Mucosa of stomach (tissue), 1 donor: ENCODE data around the gene NUP42.
"Not testable (repeated sequence)": the region's sequence is repeated elsewhere in the genome, so short reads cannot be mapped to it uniquely, and the experiment has no call there.

Experiments
- H3K27me3 ChIP-seq: one replicate; pipeline ENCODE4 v1.7.0; 2013; ENCODE audit warnings: mild to moderate bottlenecking, low read length; ENCODE audit not compliant: control insufficient read depth, insufficient read depth
- H3K36me3 ChIP-seq: one replicate; pipeline ENCODE4 v1.7.0; 2013; ENCODE audit warnings: low read length; ENCODE audit not compliant: control insufficient read depth, insufficient read depth
- H3K4me1 ChIP-seq: one replicate; pipeline ENCODE4 v1.7.0; 2013; ENCODE audit warnings: mild to moderate bottlenecking, low read length; ENCODE audit not compliant: control insufficient read depth, insufficient read depth
- H3K4me3 ChIP-seq: one replicate; pipeline ENCODE4 v1.7.0; 2013; ENCODE audit warnings: low read length
- H3K9ac ChIP-seq: one replicate; pipeline ENCODE4 v1.7.0; 2013; ENCODE audit warnings: mild to moderate bottlenecking, low read length, moderate library complexity
- H3K9me3 ChIP-seq: one replicate; pipeline ENCODE4 v1.7.0; 2013; ENCODE audit warnings: mild to moderate bottlenecking, low read length, moderate library complexity; ENCODE audit not compliant: control insufficient read depth
- donor health status: Pancreatic carcinoma.

Gene NUP42

DNA sequence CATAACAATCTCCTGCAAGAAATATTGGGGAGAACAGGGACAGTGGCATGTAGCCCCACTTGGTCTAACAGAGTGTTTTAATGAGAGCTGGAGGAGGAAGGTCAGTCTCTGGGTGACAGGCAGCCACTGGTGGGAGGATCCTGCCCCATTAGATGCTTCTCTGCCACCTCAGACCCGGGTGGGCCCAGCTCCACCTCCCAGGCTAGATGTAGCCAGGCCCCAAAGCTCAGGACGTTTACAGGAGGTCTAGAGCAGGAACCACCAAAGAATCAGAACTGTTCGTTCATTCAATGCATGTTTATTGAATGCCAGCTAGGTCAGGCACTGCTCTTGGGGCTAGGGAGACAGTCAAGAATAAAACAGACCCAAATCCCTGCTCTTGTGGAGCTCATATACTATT is 36.3 kb downstream of the NUP42 start:
- no peaks in the 10 kb centered on the region for H3K27me3 ChIP-seq
- no peak overlapping the region for H3K4me3 ChIP-seq
- no peak overlapping the region for H3K9ac ChIP-seq
- H3K4me1 ChIP-seq, result no peaks in the 10 kb centered on the region
- H3K9me3 ChIP-seq, result no peaks in the 10 kb centered on the region
- H3K36me3 ChIP-seq, result no peaks in the 10 kb centered on the region

DNA sequence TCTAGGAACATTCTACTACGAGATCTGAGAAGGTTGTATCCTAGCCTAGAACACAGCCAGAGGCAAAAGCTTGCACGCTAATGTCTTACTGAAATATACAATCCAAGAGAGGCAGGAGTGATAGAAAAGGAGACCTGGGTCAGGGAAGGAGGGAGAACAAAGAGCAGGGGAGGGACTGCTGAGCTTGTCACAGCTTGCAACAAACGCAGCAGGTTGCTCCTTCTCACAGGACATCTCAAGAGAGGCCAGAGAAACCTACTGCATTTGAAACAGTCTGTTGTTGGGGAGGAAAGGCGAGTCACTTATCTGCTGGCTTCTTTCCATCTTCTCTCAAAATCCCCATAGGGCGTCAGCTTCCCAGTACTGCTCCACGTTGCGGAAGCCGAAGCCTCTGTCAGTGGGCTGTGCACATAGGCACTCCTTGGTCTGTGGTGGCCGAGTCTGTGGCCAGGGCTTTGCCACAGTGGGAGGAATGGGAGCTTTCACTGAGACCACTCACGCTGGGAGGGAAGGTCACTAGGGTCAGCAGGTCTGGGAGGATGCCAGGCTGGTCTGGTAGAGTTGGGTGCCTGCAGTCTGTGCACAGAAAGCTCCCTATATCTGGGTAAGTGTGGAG is 39.0 kb downstream of the NUP42 start:
- Histone ChIP-seq H3K4me1 (no peaks in the 10 kb centered on the region), H3K9me3 (no peaks in the 10 kb centered on the region), H3K27me3 (no peaks in the 10 kb centered on the region), H3K4me3 (no peak overlapping the region), H3K36me3 (no peaks in the 10 kb centered on the region), H3K9ac (no peak overlapping the region)

DNA sequence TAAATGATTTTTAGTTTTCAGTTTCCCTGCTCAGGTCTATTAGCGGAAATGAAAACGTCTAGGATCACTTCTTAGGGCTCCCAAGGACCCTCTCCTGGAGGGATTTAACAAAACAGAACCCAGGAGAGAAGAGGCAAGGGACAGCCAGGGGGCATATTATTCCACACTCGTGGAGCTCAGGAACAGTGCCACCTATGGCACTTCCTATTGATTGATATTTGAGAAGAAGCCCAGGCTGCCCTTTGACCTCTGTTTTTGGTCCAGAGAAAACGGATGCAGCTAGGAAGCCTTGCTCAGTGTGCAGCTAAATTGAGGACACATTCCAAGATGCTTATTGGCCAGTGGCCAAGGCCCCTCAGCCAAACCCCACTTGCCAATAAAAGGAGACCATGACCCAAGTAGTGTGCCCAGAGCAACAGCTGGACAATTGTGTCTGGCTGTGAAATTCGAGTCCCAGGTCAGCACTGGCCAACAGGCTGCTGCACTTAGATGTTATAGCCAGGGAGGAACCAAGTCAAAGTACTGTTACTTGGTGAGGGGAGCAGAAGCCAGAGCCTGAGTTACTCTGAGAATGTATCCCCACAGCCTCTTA is 40.7 kb downstream of the NUP42 start:
- no peak overlapping the region for H3K9ac ChIP-seq
- no peak overlapping the region for H3K4me3 ChIP-seq
- no peaks in the 10 kb centered on the region for H3K9me3 ChIP-seq
- H3K36me3 ChIP-seq, result no peaks in the 10 kb centered on the region
- H3K4me1 ChIP-seq, result no peaks in the 10 kb centered on the region
- no peaks in the 10 kb centered on the region for H3K27me3 ChIP-seq

DNA sequence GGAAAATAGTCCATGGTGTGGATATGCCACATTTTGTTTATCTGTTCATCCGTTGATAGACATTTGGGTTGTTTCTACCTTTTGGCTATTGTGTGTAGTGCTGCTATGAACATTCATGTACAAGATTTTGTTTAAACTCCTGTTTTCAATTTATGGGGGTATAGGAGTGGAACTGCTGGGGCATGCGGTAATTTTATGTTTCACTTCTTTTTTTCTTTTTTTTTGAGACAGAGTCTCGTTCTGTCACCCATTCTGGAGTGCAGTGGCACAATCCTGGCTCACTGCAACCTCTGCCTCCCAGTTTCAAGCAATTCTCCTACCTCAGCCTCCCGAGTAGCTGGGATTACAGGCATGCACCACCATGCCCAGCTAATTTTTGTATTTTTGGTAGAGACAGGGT is 42.5 kb downstream of the NUP42 start:
- not testable (repeated sequence) for H3K27me3 ChIP-seq, H3K9ac ChIP-seq, H3K36me3 ChIP-seq, H3K4me1 ChIP-seq, H3K9me3 ChIP-seq, H3K4me3 ChIP-seq

DNA sequence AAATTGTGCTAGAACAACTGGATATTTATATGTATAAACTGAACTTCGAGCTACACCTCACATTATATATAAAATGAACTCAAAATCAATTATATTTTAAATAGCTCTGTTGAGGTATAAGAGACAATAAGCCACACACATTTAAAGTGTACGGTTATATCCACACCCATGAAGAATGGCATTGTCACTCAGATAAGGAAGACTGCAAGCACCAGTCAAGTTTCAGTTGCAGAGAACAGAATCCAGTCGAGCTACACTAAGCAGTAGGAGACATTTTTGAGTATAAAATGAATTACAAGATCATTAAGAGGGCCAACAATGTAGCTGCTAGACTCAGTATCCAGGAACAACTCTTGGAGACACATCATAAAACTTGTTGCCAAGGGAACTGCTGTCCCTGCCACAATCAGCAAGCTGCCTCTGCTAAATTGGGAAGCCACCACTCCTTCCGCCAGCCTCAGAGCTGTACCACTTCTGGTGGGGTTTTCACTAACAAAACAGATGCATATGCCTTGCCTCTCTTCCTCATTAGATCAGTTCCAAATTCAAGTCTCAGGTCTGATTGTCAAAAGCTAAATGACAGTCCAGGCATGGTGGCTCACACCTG is 45.1 kb downstream of the NUP42 start:
- Histone ChIP-seq H3K36me3 (no peaks in the 10 kb centered on the region), H3K4me1 (no peaks in the 10 kb centered on the region), H3K27me3 (no peaks in the 10 kb centered on the region), H3K9ac (no peak overlapping the region), H3K9me3 (no peaks in the 10 kb centered on the region), H3K4me3 (no peak overlapping the region)

DNA sequence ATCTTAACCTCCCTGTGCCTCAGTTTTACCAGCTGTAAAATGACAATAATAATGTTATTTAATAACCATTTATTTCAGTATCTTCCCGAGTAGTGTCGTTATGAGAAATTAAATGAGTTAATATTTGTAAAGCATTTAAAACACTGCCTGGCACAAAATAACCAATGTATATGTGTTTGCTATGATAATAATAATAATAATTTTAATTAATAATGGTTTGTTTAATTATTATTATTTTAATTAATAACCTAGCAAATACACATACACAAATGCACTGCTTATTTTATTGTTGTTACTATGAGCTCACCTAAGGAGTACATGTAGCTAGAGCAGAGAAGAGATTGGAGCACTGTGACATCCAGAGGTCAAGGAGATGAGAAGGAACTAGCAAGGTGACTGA is 46.6 kb downstream of the NUP42 start:
- Histone ChIP-seq H3K36me3 (no peaks in the 10 kb centered on the region), H3K4me3 (no peak overlapping the region)

DNA sequence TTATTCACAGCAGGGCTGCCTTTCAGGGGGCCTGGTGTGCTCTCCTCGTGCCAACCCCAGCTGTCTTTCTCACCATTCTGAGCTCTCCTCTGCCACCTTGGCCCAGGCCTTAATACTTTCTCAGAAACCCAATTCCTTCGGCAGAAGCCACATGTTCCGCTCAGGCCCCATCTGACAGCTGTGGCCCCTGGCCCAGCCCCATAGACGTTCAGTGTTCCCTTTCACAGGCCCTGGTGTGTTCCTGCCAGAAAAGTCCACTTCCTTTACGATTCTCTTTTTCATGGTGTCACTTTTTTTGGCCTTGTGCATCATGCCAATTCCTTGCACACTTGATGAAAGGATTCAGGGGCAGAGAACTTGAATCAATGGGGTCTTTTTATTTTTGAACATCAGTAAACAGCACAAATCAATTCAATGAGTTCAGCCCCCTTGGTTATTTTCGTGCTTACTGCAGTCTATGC is 48.8 kb downstream of the NUP42 start:
- H3K9ac ChIP-seq, result no peak overlapping the region
- no peaks in the 10 kb centered on the region for H3K9me3 ChIP-seq
- H3K4me3 ChIP-seq, result no peak overlapping the region
- no peaks in the 10 kb centered on the region for H3K27me3 ChIP-seq
- H3K4me1 ChIP-seq, result no peaks in the 10 kb centered on the region
- no peaks in the 10 kb centered on the region for H3K36me3 ChIP-seq

More for the DNA sequence above, 46.6 kb downstream of the NUP42 start:
- no peaks in the 10 kb centered on the region for H3K9me3 ChIP-seq
- H3K4me1 ChIP-seq, result no peaks in the 10 kb centered on the region
- no peaks in the 10 kb centered on the region for H3K27me3 ChIP-seq
- H3K9ac ChIP-seq, result no peak overlapping the region

DNA sequence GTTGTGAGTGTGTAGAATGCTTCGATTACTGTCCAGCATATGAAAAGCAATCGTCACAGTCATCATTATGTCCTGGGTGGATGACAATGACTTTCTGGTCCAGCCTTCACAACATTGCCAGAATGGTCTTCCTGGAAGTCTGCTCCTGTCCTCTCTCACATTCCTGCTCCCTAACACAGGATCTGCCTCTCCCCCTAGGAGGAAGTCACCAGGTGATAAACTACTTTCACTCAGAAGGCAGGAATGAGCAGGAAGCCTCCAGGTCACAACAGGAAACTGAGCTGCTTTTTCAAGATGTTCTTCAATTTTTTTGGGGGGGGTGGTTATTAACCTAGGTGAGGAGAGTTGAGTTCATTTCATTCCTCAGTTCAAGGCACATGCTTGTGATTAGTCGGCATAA is 51.1 kb downstream of the NUP42 start:
- H3K4me3 ChIP-seq, result no peak overlapping the region
- no peaks in the 10 kb centered on the region for H3K4me1 ChIP-seq
- H3K36me3 ChIP-seq, result no peaks in the 10 kb centered on the region
- no peaks in the 10 kb centered on the region for H3K27me3 ChIP-seq
- H3K9me3 ChIP-seq, result no peaks in the 10 kb centered on the region
- no peak overlapping the region for H3K9ac ChIP-seq

DNA sequence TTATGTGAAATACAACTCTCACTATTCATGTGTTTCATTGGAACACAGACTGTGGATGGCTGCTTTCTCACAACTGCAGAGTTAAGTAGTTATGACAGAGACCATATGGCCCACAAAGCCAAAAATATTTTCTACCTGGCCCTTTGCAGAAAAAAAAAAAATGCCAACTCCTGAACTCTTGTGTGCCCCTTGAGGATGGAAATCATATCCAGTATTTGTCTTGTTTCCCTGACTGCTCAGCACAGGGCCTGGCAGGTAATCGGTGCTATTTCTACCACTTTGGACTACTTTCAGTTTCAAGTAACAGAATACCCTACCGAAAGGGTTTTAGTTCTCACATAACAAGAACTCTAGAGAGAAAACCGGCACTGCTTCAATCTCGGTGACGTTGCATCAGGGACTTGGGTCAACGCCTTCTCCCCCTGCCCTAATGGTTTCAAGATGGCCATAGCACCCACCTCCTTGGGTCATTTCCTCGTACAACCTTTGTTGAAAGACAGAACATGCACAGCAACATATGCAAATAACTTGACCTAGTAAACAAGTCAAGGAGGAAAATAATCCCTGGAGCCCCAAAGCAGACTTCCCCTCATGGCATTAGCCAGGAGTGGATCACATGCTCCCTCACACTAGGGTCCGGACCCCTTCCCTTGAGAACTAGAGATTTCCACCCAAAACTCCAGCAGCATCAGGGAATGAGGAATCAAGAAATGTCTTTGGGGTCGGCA is 52.9 kb downstream of the NUP42 start:
- H3K27me3 ChIP-seq, result no peaks in the 10 kb centered on the region
- H3K4me3 ChIP-seq, result no peak overlapping the region
- no peaks in the 10 kb centered on the region for H3K36me3 ChIP-seq
- H3K9ac ChIP-seq, result no peak overlapping the region
- no peaks in the 10 kb centered on the region for H3K9me3 ChIP-seq
- H3K4me1 ChIP-seq, result no peaks in the 10 kb centered on the region

DNA sequence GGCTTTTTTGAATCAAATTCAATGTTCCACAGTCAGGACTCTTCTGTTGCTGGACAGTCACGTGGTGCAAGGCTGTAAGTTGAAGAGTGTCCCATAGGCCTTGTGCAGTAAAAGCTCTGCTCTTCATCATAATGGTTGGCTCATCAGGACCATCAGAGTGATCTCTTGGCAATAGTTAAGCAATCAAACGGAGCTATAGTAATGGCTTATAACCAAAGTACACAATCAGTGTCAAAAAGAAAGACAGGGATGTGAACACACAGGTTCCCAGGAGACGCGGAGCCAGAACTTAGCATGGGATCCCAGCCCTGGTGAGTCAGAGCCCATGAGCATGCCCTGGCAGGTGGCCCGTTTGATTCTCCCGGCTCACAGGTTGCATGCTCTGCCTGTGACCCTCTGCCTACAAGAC is 54.0 kb downstream of the NUP42 start:
- Histone ChIP-seq H3K9me3 (no peaks in the 10 kb centered on the region), H3K27me3 (no peaks in the 10 kb centered on the region), H3K36me3 (no peaks in the 10 kb centered on the region), H3K4me1 (no peaks in the 10 kb centered on the region), H3K4me3 (no peak overlapping the region), H3K9ac (no peak overlapping the region)

DNA sequence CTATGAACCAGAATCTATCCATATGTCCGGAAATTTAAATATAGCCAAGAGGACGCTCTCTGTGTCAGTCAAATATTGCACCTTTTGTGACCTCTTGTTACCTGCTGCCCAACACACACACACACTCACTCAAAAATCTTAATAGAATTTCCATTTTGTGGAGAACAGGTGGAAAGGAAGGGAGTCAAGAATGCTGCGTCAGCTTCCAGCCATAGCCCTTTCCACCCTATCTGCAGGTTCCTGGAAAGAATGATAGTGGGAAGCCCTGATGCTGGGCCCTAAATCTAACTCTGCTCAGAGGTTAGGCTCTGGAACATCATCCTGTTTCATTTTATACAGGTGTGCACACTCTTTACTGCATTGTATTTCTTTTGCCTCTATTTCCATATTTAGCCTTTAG is 55.2 kb downstream of the NUP42 start:
- no peaks in the 10 kb centered on the region for H3K27me3 ChIP-seq
- H3K4me3 ChIP-seq, result no peak overlapping the region
- no peak overlapping the region for H3K9ac ChIP-seq
- no peaks in the 10 kb centered on the region for H3K36me3 ChIP-seq
- H3K9me3 ChIP-seq, result no peaks in the 10 kb centered on the region
- H3K4me1 ChIP-seq, result no peaks in the 10 kb centered on the region

DNA sequence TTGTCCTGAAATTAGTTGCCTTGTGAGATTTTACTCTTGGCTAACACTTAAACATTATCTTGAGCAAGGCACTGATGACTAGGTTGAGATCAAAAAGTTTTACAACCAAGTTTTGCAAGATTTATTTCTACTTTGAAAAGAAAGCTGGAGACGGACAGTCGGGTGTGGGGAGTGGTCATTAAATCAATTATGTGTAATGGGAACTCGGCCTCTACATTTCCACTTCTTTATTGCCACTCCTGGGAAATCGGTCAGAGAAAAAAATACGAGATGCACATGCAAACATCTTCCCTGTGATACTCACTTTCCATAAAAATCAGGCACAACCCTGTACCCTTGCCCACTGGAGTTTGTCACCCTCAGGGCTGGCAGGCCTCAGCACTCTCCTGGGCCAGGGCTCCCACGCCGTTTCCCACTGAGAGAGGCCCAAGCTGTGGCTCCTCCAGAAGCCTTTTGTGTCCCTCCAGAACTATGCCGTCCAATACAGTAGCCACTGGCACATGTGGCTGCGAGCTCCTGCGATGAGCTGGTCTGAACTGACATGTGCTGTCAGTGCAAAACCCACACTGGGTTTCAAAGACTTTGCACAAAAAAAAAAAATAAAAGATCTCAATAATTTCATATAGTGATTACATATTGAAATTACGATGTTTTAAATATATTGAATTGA is 57.3 kb downstream of the NUP42 start:
- Histone ChIP-seq H3K36me3 (no peaks in the 10 kb centered on the region), H3K4me3 (no peak overlapping the region), H3K27me3 (no peaks in the 10 kb centered on the region), H3K9ac (no peak overlapping the region), H3K4me1 (no peaks in the 10 kb centered on the region), H3K9me3 (no peaks in the 10 kb centered on the region)
